Upper lobe of left lung (tissue), 4 donors: Measurements from ENCODE around the gene VPS13C.

ENCODE experiments used
- EP300 ChIP-seq, 4 donors: sonication (generic); formaldehyde crosslinking; IDR thresholded peaks; one replicate each; pipeline ENCODE4 v1.5.1; 2017; ENCODE audit warnings: antibody characterized with exemption in 4 of 4, control low read depth in 2 of 4
- POLR2A ChIP-seq, 4 donors: fragments of 450-650 bp; IDR thresholded peaks; one replicate each; pipeline ENCODE4 v1.5.1; 2016 to 2017; ENCODE audit warnings: antibody characterized with exemption in 4 of 4, mild to moderate bottlenecking in 2 of 4
- POLR2AphosphoS5 ChIP-seq, 2 donors: sonication (generic); formaldehyde crosslinking; IDR thresholded peaks; one replicate each; pipeline ENCODE4 v1.5.1; 2017; ENCODE audit warnings: antibody characterized with exemption in 2 of 2
- TF ChIP-seq, protein P1 (sequence below), 6 experiments: fragments of 450-650 bp in 4 of 6; fragments of 200-600 bp in 2 of 6; sonication (generic) in 2 of 6; IDR thresholded peaks; one replicate each; pipeline ENCODE4 v1.5.1; 2016 to 2019; ENCODE audit warnings: antibody characterized with exemption in 6 of 6

GRCh38 chr15:61822511-61822910, 237.7 kb downstream of the VPS13C start:
- TF ChIP-seq EP300 (IDR thresholded peaks at IDR 0.05) (no peak), POLR2A (IDR thresholded peaks at IDR 0.05) (no peak), POLR2AphosphoS5 (IDR thresholded peaks at IDR 0.05) (no peak)
- TF ChIP-seq, protein P1, sequence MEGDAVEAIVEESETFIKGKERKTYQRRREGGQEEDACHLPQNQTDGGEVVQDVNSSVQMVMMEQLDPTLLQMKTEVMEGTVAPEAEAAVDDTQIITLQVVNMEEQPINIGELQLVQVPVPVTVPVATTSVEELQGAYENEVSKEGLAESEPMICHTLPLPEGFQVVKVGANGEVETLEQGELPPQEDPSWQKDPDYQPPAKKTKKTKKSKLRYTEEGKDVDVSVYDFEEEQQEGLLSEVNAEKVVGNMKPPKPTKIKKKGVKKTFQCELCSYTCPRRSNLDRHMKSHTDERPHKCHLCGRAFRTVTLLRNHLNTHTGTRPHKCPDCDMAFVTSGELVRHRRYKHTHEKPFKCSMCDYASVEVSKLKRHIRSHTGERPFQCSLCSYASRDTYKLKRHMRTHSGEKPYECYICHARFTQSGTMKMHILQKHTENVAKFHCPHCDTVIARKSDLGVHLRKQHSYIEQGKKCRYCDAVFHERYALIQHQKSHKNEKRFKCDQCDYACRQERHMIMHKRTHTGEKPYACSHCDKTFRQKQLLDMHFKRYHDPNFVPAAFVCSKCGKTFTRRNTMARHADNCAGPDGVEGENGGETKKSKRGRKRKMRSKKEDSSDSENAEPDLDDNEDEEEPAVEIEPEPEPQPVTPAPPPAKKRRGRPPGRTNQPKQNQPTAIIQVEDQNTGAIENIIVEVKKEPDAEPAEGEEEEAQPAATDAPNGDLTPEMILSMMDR (IDR thresholded peaks at IDR 0.05), result no peak
